GM10248 (cell line): ENCODE results near the gene ZFAND4.
"Not testable (repeated sequence)": the region's sequence is repeated elsewhere in the genome, so short reads cannot be mapped to it uniquely, and the experiment has no call there.

Experiments used
- CTCF ChIA-PET: fragments of 300-600 bp; sonication (Branson Sonifier 250); formaldehyde crosslinking; extraction: SDS; loops from one replicate; lab custom pipeline; 2021; ENCODE audit warnings: antibody characterized with exemption; lab: Yijun Ruan, JAX
- POLR2A ChIA-PET: fragments of 350-650 bp; sonication (Branson Sonifier 250); formaldehyde crosslinking; extraction: SDS; loops from one replicate; lab custom pipeline; 2020; ENCODE audit warnings: antibody characterized with exemption; lab: Yijun Ruan, JAX
- DNase-seq: peaks from one replicate; pipeline ENCODE4 v3.0.0; 2012; ENCODE audit errors: extremely low spot score
- TF ChIP-seq, protein P1 (sequence below): IDR thresholded peaks from 2 replicates; pipeline ENCODE4 v1.5.1; 2012; ENCODE audit warnings: mild to moderate bottlenecking, low read depth; ENCODE audit errors: extremely low read depth, missing control alignments, control extremely low read depth

The ZFAND4 gene

GRCh38 chr10:45580371-45581215 is 92.0 kb downstream of the ZFAND4 start:
- TF ChIP-seq, protein P1, sequence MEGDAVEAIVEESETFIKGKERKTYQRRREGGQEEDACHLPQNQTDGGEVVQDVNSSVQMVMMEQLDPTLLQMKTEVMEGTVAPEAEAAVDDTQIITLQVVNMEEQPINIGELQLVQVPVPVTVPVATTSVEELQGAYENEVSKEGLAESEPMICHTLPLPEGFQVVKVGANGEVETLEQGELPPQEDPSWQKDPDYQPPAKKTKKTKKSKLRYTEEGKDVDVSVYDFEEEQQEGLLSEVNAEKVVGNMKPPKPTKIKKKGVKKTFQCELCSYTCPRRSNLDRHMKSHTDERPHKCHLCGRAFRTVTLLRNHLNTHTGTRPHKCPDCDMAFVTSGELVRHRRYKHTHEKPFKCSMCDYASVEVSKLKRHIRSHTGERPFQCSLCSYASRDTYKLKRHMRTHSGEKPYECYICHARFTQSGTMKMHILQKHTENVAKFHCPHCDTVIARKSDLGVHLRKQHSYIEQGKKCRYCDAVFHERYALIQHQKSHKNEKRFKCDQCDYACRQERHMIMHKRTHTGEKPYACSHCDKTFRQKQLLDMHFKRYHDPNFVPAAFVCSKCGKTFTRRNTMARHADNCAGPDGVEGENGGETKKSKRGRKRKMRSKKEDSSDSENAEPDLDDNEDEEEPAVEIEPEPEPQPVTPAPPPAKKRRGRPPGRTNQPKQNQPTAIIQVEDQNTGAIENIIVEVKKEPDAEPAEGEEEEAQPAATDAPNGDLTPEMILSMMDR, result no peak
- CTCF ChIA-PET, result interaction anchor here (0.7 to 2.1 kb wide), 9 partner anchors 13 to 118 kb away, joined by 3 to 9 read pairs (median 3); no protein-coding TSS in a partner anchor
- DNase-seq, result peak; percentile 40
- POLR2A ChIA-PET, result no interaction called here

- TF ChIP-seq, protein P1, result no peak
- ChIA-PET POLR2A (no interaction called here), CTCF (interaction anchor here (0.9 to 1.2 kb wide), 3 partner anchors 9 to 328 kb away, joined by 3 to 4 read pairs (median 3); no protein-coding TSS in a partner anchor)
- no peak for DNase-seq
Observed at GRCh38 chr10:45578384-45578971, 94.1 kb downstream of the ZFAND4 start.

- CTCF ChIA-PET, result no interaction called here
- POLR2A ChIA-PET, result interaction anchor here (0.7 kb wide), 1 partner anchor 68 kb away, joined by 8 read pairs; no protein-coding TSS in a partner anchor
- no peak for DNase-seq
- TF ChIP-seq, protein P1, result no peak
Observed at GRCh38 chr10:45575966-45576597, 96.5 kb downstream of the ZFAND4 start.

GRCh38 chr10:45575032-45575761 is 97.4 kb downstream of the ZFAND4 start:
- POLR2A ChIA-PET, DNase-seq: not testable (repeated sequence)
- CTCF ChIA-PET, result interaction anchor here (1.0 kb wide), 1 partner anchor 13 kb away, joined by 3 read pairs; no protein-coding TSS in a partner anchor

GRCh38 chr10:45569471-45569870 is 103.1 kb downstream of the ZFAND4 start:
- TF ChIP-seq, protein P1, result no peak
- POLR2A ChIA-PET, result no interaction called here
- CTCF ChIA-PET, result interaction anchor here (1.0 to 1.3 kb wide), 2 partner anchors 8 to 13 kb away, joined by 3 to 4 read pairs; no protein-coding TSS in a partner anchor
- no peak for DNase-seq

GRCh38 chr10:45566415-45566814 is 106.2 kb downstream of the ZFAND4 start:
- ChIA-PET POLR2A (no interaction called here), CTCF (interaction anchor here (1.3 kb wide), 1 partner anchor 102 kb away, joined by 3 read pairs; no protein-coding TSS in a partner anchor)
- TF ChIP-seq, protein P1, result no peak
- no peak for DNase-seq
